Trophoblast cell (in vitro differentiated cells and primary cell): Measurements from ENCODE around the gene RBM8A.
A peak's percentile ranks its signal among the peaks of the same experiment; 100 is the strongest.
"Not testable (repeated sequence)": the region's sequence is repeated elsewhere in the genome, so short reads cannot be mapped to it uniquely, and the experiment has no call there.

Experiments
- DNase-seq, 2 donors: peaks; one replicate each; pipeline ENCODE4 v3.0.0-alpha.2; 2016
- H2AFZ ChIP-seq: 2 replicates; pipeline ENCODE4 v1.6.1; 2013; ENCODE audit warnings: low read length, moderate library complexity, mild to moderate bottlenecking; ENCODE audit not compliant: insufficient read depth, poor library complexity
- H2AK5ac ChIP-seq: 2 replicates; pipeline ENCODE4 v1.6.1; 2013; ENCODE audit warnings: mild to moderate bottlenecking, low read length
- H2BK120ac ChIP-seq: 2 replicates; pipeline ENCODE4 v1.6.1; 2013; ENCODE audit warnings: low read length, mild to moderate bottlenecking, moderate library complexity; ENCODE audit not compliant: insufficient read depth, poor library complexity
- H2BK12ac ChIP-seq: 2 replicates; pipeline ENCODE4 v1.6.1; 2013; ENCODE audit warnings: mild to moderate bottlenecking, low read length, moderate library complexity
- H2BK5ac ChIP-seq: 2 replicates; pipeline ENCODE4 v1.6.1; 2013; ENCODE audit warnings: low read length, low read depth, moderate library complexity, mild to moderate bottlenecking; ENCODE audit not compliant: poor library complexity
- H3K14ac ChIP-seq: 2 replicates; pipeline ENCODE4 v1.6.1; 2013; ENCODE audit warnings: mild to moderate bottlenecking, low read length
- H3K18ac ChIP-seq: 2 replicates; pipeline ENCODE4 v1.6.1; 2013; ENCODE audit warnings: mild to moderate bottlenecking, low read length
- H3K23ac ChIP-seq: 2 replicates; pipeline ENCODE4 v1.6.1; 2013; ENCODE audit warnings: low read length
- H3K27ac ChIP-seq: 2 replicates; pipeline ENCODE4 v1.5.1; 2013; ENCODE audit warnings: low read depth, mild to moderate bottlenecking, inconsistent platforms, low read length, moderate library complexity
- H3K27me3 ChIP-seq: 2 replicates; pipeline ENCODE4 v1.6.1; 2013; ENCODE audit warnings: inconsistent platforms, mild to moderate bottlenecking, low read length, moderate library complexity; ENCODE audit not compliant: insufficient read depth
- H3K36me3 ChIP-seq, 2 experiments: 1 replicate in 1 of 2; 2 replicates in 1 of 2; pipeline ENCODE4 v1.6.1; 2013; ENCODE audit warnings: low read length in 2 of 2, mild to moderate bottlenecking in 2 of 2, moderate library complexity in 1 of 2; ENCODE audit not compliant: insufficient read depth in 2 of 2, control insufficient read depth in 1 of 2
- H3K4ac ChIP-seq: 2 replicates; pipeline ENCODE4 v1.6.1; 2013; ENCODE audit warnings: low read depth, mild to moderate bottlenecking, low read length, moderate library complexity
- H3K4me1 ChIP-seq, 2 experiments: 1 replicate in 1 of 2; 2 replicates in 1 of 2; pipeline ENCODE4 v1.6.1; 2013; ENCODE audit warnings: low read length in 2 of 2, mild to moderate bottlenecking in 2 of 2, moderate library complexity in 1 of 2; ENCODE audit not compliant: insufficient read depth in 2 of 2, control insufficient read depth in 1 of 2
- H3K4me2 ChIP-seq: 2 replicates; pipeline ENCODE4 v1.6.1; 2013; ENCODE audit warnings: inconsistent platforms, mild to moderate bottlenecking, low read length, moderate library complexity
- H3K4me3 ChIP-seq: 2 replicates; pipeline ENCODE4 v1.5.1; 2013; ENCODE audit warnings: mild to moderate bottlenecking, low read depth, low read length, inconsistent platforms
- H3K79me1 ChIP-seq: one replicate; pipeline ENCODE4 v1.6.1; 2013; ENCODE audit warnings: low read length
- H3K79me2 ChIP-seq: 2 replicates; pipeline ENCODE4 v1.6.1; 2013; ENCODE audit warnings: low read length, mild to moderate bottlenecking; ENCODE audit not compliant: control insufficient read depth, insufficient read depth, poor library complexity
- H3K9ac ChIP-seq: 2 replicates; pipeline ENCODE4 v1.6.1; 2013; ENCODE audit warnings: mild to moderate bottlenecking, low read length
- H3K9me3 ChIP-seq: 2 replicates; pipeline ENCODE4 v1.6.1; 2013; ENCODE audit warnings: low read depth, mild to moderate bottlenecking, control low read depth, inconsistent platforms, low read length; ENCODE audit not compliant: insufficient read depth
- H4K12ac ChIP-seq: 2 replicates; pipeline ENCODE4 v1.6.1; 2013; ENCODE audit warnings: low read depth, mild to moderate bottlenecking, low read length, moderate library complexity
- H4K8ac ChIP-seq: 2 replicates; pipeline ENCODE4 v1.6.1; 2013; ENCODE audit warnings: low read depth, mild to moderate bottlenecking, low read length, moderate library complexity
- H4K91ac ChIP-seq: one replicate; pipeline ENCODE4 v1.6.1; 2013; ENCODE audit warnings: low read depth, mild to moderate bottlenecking, low read length, moderate library complexity
- WGBS: extraction: QIAGEN DNeasy Blood & Tissue Kit; methylation state at CpG from one replicate; pipeline ENCODE4 v1.1.7; 2013; ENCODE audit warnings: missing lambda C conversion rate; ENCODE audit not compliant: insufficient read length, insufficient coverage; ENCODE audit errors: extremely low coverage; 5-methylcytosine and 5-hydroxymethylcytosine counted together

The RBM8A gene

GRCh38 chr1:145920297-145920696, 7.0 kb downstream of the RBM8A start:
- H3K23ac ChIP-seq, H3K79me1 ChIP-seq, H2BK12ac ChIP-seq, H2BK5ac ChIP-seq, H2BK120ac ChIP-seq, H3K27ac ChIP-seq, H4K12ac ChIP-seq, DNase-seq, H4K91ac ChIP-seq, H3K4me3 ChIP-seq, H3K4me2 ChIP-seq, H2AFZ ChIP-seq, H3K9me3 ChIP-seq, H3K27me3 ChIP-seq, H3K18ac ChIP-seq, H3K79me2 ChIP-seq, H3K4ac ChIP-seq, H3K9ac ChIP-seq, H2AK5ac ChIP-seq, H3K14ac ChIP-seq, H3K36me3 ChIP-seq, H4K8ac ChIP-seq: not testable (repeated sequence)
- WGBS: no CpG with 5 or more reads among the region's 4 CpGs
- peaks cover 7 to 16% of the 10 kb centered on the region in 2 experiments for H3K4me1 ChIP-seq

GRCh38 chr1:145918992-145919939, 8.0 kb downstream of the RBM8A start:
- Histone ChIP-seq H2AK5ac (no peak overlapping the region), H4K91ac (no peak overlapping the region), H3K4me1 (peaks cover 7 to 16% of the 10 kb centered on the region in 2 experiments), H2BK5ac (no peak overlapping the region), H3K4me3 (peak overlapping the region; percentile 67), H2AFZ (peak overlapping the region; percentile 18), H4K12ac (no peak overlapping the region), H3K79me2 (peaks cover 4% of the 10 kb centered on the region), H3K18ac (no peak overlapping the region), H3K27ac (no peak overlapping the region), H3K4me2 (peak overlapping the region; percentile 82), H3K27me3 (no peaks in the 10 kb centered on the region), H3K79me1 (peaks cover 6% of the 10 kb centered on the region), H3K14ac (no peak overlapping the region), H3K9ac (peak overlapping the region; percentile 32), H3K36me3 (peaks cover 3 to 6% of the 10 kb centered on the region in 2 experiments), H2BK12ac (no peak overlapping the region), H3K4ac (no peak overlapping the region), H3K23ac (no peak overlapping the region), H4K8ac (peak overlapping the region; percentile 24), H3K9me3 (no peaks in the 10 kb centered on the region), H2BK120ac (no peak overlapping the region)
- peak; percentile 33 to 59 for DNase-seq
- no CpG with 5 or more reads among the region's 33 CpGs for whole genome bisulfite sequencing

- peaks cover 6% of the 10 kb centered on the region for H3K79me1 ChIP-seq
- H3K4me1 ChIP-seq: peaks cover 7 to 16% of the 10 kb centered on the region in 2 experiments
- H4K8ac ChIP-seq: peak within 1 kb of the TSS; percentile 88
- peak within 1 kb of the TSS; percentile 75 for H3K9ac ChIP-seq
- no CpG with 5 or more reads among the region's 51 CpGs for WGBS
- H3K79me2 ChIP-seq: peaks cover 4% of the 10 kb centered on the region
- H3K9me3 ChIP-seq: no peaks in the 10 kb centered on the region
- no peak within 1 kb of the TSS for H2BK12ac ChIP-seq
- peaks cover 0 to 2% of the 10 kb centered on the region in 2 experiments for H3K36me3 ChIP-seq
- no peak within 1 kb of the TSS for H3K23ac ChIP-seq
- peak within 1 kb of the TSS; percentile 38 for H2BK120ac ChIP-seq
- H3K18ac ChIP-seq: peak within 1 kb of the TSS; percentile 61
- H4K12ac ChIP-seq: peak within 1 kb of the TSS; percentile 59
- peak within 1 kb of the TSS; percentile 82 for H3K4me2 ChIP-seq
- peak within 1 kb of the TSS; percentile 37 for H4K91ac ChIP-seq
- DNase-seq: peak; percentile 82 to 88
- H3K4me3 ChIP-seq: peak within 1 kb of the TSS; percentile 82
- H3K27ac ChIP-seq: no peak within 1 kb of the TSS
- peak within 1 kb of the TSS; percentile 40 for H2AK5ac ChIP-seq
- peak within 1 kb of the TSS; percentile 90 for H2AFZ ChIP-seq
- H3K14ac ChIP-seq: peak within 1 kb of the TSS; percentile 86
- no peak within 1 kb of the TSS for H2BK5ac ChIP-seq
- H3K27me3 ChIP-seq: no peaks in the 10 kb centered on the region
- peak within 1 kb of the TSS; percentile 75 for H3K4ac ChIP-seq
Observed at GRCh38 chr1:145918144-145918991, 8.9 kb downstream of the RBM8A start, which contains the start of gene PEX11B. Gene PEX11B (minus strand): TSS chr1:145918717. CDS start chr1:145918688, 29 bp downstream.

- Histone ChIP-seq H2AFZ (no peak overlapping the region), H3K79me2 (peaks cover 4% of the 10 kb centered on the region), H2BK120ac (no peak overlapping the region), H3K14ac (no peak overlapping the region), H3K27ac (no peak overlapping the region), H2BK5ac (no peak overlapping the region), H3K9ac (no peak overlapping the region), H2BK12ac (no peak overlapping the region), H3K27me3 (no peaks in the 10 kb centered on the region), H4K12ac (no peak overlapping the region), H2AK5ac (no peak overlapping the region), H3K36me3 (peaks cover 0 to 2% of the 10 kb centered on the region in 2 experiments), H3K4me2 (peak overlapping the region; percentile 82), H3K4me1 (peaks cover 7 to 16% of the 10 kb centered on the region in 2 experiments), H3K18ac (no peak overlapping the region), H3K23ac (no peak overlapping the region), H3K9me3 (no peaks in the 10 kb centered on the region), H4K8ac (no peak overlapping the region), H4K91ac (no peak overlapping the region), H3K4me3 (no peak overlapping the region), H3K4ac (no peak overlapping the region), H3K79me1 (peaks cover 6% of the 10 kb centered on the region)
- WGBS: no CpG with 5 or more reads among the region's 5 CpGs
- DNase-seq: no peak
Observed at GRCh38 chr1:145917595-145917994, 9.7 kb downstream of the RBM8A start.
